Endothelial cell of umbilical vein (primary cell): ENCODE results near the gene INSRR. TPM values are rescaled to one million over a fixed set of nuclear protein-coding genes. Genes with fewer than 3 reads are reported as not detected.

Experiments used
- BruUV-seq: library from RNA; stranded (reverse); fragments of 400-500 nt; replicated peaks from 2 replicates; lab custom pipeline; 2021; lab: Mats Ljungman, UMichigan
- CTCF ChIA-PET: fragments of 300-600, 350-600 bp; sonication (Branson Sonifier 250); formaldehyde crosslinking; loops from one replicate; lab custom pipeline; 2021; ENCODE audit warnings: antibody characterized with exemption, inconsistent platforms; lab: Charles Lee
- POLR2A ChIA-PET: fragments of 300-600, 350-600 bp; sonication (Branson Sonifier 250); formaldehyde crosslinking; loops from one replicate; lab custom pipeline; 2021; ENCODE audit warnings: antibody characterized with exemption, inconsistent platforms; lab: Charles Lee
- DNase-seq: peaks from one replicate; pipeline ENCODE4 v3.0.0-alpha.2; 2011; ENCODE audit warnings: low read depth, low spot score
- FAIRE-seq: peaks from 2 replicates; lab custom pipeline; 2011; peaks lifted over from hg19 to GRCh38; lab: Jason Lieb, UNC
- H2AFZ ChIP-seq: 2 replicates; pipeline ENCODE4 v1.6.0; 2012; ENCODE audit warnings: low read depth, low read length, control low read depth, inconsistent platforms
- H3K27ac ChIP-seq: 2 replicates; pipeline ENCODE4 v1.5.1; 2011; ENCODE audit warnings: low read depth, mild to moderate bottlenecking, control low read depth, low read length, moderate library complexity; ENCODE audit not compliant: insufficient read depth
- H3K27me3 ChIP-seq, 2 experiments: 2 replicates each; pipeline versions ENCODE4 v1.6.0 to v1.6.1; 2011; ENCODE audit warnings: low read length in 2 of 2, mixed read lengths in 1 of 2; ENCODE audit not compliant: control insufficient read depth in 2 of 2, insufficient read depth in 2 of 2
- H3K36me3 ChIP-seq, 2 experiments: 2 replicates in 1 of 2; 3 replicates in 1 of 2; pipeline ENCODE4 v1.5.1; 2011; ENCODE audit warnings: low read length in 2 of 2, mild to moderate bottlenecking in 1 of 2, moderate library complexity in 1 of 2; ENCODE audit not compliant: control insufficient read depth in 2 of 2, insufficient read depth in 2 of 2; ENCODE audit errors: extremely low read depth in 1 of 2
- H3K4me1 ChIP-seq: 3 replicates; pipeline ENCODE4 v1.5.1; 2011; ENCODE audit warnings: mild to moderate bottlenecking, low read length; ENCODE audit not compliant: control insufficient read depth, insufficient read depth; ENCODE audit errors: extremely low read depth
- H3K4me2 ChIP-seq: 2 replicates; pipeline ENCODE4 v1.6.1; 2011; ENCODE audit warnings: low read length, control low read depth, mixed read lengths; ENCODE audit not compliant: insufficient read depth
- H3K4me3 ChIP-seq, 3 experiments: fragments of 200-600 bp in 1 of 3; sonication (generic), shearing (Covaris generic) in 1 of 3; replicated peaks in 1 of 3; 2 replicates each; pipeline ENCODE4 v1.5.1; 2011 to 2016; ENCODE audit warnings: control low read depth in 3 of 3, low read length in 3 of 3, mild to moderate bottlenecking in 2 of 3, inconsistent platforms in 1 of 3, low read depth in 1 of 3, moderate library complexity in 1 of 3; ENCODE audit not compliant: insufficient read depth in 1 of 3
- H3K79me2 ChIP-seq: 2 replicates; pipeline ENCODE4 v1.6.0; 2012; ENCODE audit warnings: low read length, inconsistent platforms; ENCODE audit not compliant: control insufficient read depth, insufficient read depth
- H3K9ac ChIP-seq: replicated peaks from 2 replicates; pipeline ENCODE3; 2011; ENCODE audit warnings: low read length, control low read depth; ENCODE audit not compliant: insufficient read depth; ENCODE audit errors: extremely low read depth
- H3K9me1 ChIP-seq: replicated peaks from 3 replicates; pipeline ENCODE4 v1.6.0; 2011; ENCODE audit warnings: mild to moderate bottlenecking, low read length; ENCODE audit not compliant: control insufficient read depth, insufficient read depth; ENCODE audit errors: extremely low read depth
- H3K9me3 ChIP-seq: replicated peaks from 2 replicates; pipeline ENCODE4 v1.5.1; 2012; ENCODE audit warnings: low read length, inconsistent platforms; ENCODE audit not compliant: control insufficient read depth, insufficient read depth
- H4K20me1 ChIP-seq: replicated peaks from 2 replicates; pipeline ENCODE3; 2011; ENCODE audit warnings: mild to moderate bottlenecking, low read length; ENCODE audit not compliant: control insufficient read depth, insufficient read depth; ENCODE audit errors: extremely low read depth
- CTCF ChIP-seq, 2 donors: IDR thresholded peaks; 1 replicate in 1 of 2; 2 replicates in 1 of 2; pipeline ENCODE4 v1.5.1; 2011; ENCODE audit warnings: low read length in 2 of 2, mild to moderate bottlenecking in 2 of 2, moderate library complexity in 2 of 2, control low read depth in 1 of 2, inconsistent platforms in 1 of 2, low read depth in 1 of 2; ENCODE audit not compliant: insufficient read depth in 1 of 2; ENCODE audit errors: extremely low read depth in 1 of 2
- EZH2 ChIP-seq: IDR thresholded peaks from 2 replicates; pipeline ENCODE4 v1.6.1; 2012; ENCODE audit warnings: borderline replicate concordance, low read depth, mild to moderate bottlenecking, moderate library complexity, low read length, inconsistent platforms; ENCODE audit not compliant: severe bottlenecking
- JUN ChIP-seq: IDR thresholded peaks from 2 replicates; pipeline ENCODE4 v1.6.1; 2011; ENCODE audit warnings: borderline replicate concordance, low read depth; ENCODE audit not compliant: insufficient read length, insufficient read depth
- dilution Hi-C: fragments of 300-500 bp; cut with MboI; formaldehyde crosslinking; loops from one replicate; pipeline ENCODE4 v1.15.0; 2019; ENCODE audit warnings: low sequenced_read_pairs; ENCODE audit not compliant: extremely low pct_ligation_motif_present
- intact Hi-C: fragments of 100-400 bp; cut with micrococcal nuclease; formaldehyde crosslinking; loops from one replicate; pipeline ENCODE4 v1.10.0; 2022
- polyA plus RNA-seq, 4 experiments: library from polyadenylated mRNA; depleted of rRNA in 3 of 4; stranded (reverse) in 3 of 4; unstranded in 1 of 4; fragments of >200 nt; gene quantifications; 2 replicates each; pipeline versions ENCODE4 v1.2.1 to v1.2.3, GENCODE V29; 2011 to 2012; ENCODE audit warnings: missing spikeins in 1 of 4
- total RNA-seq: library from RNA; stranded (reverse); gene quantifications from 2 replicates; pipeline ENCODE4 v1.2.3, GENCODE V29; 2021

INSRR gene
- total and polyA plus RNA-seq, 2 donors (not counting 3 experiments of a cell fraction or from before 2014, with no cell fraction given), result not detected

DNA sequence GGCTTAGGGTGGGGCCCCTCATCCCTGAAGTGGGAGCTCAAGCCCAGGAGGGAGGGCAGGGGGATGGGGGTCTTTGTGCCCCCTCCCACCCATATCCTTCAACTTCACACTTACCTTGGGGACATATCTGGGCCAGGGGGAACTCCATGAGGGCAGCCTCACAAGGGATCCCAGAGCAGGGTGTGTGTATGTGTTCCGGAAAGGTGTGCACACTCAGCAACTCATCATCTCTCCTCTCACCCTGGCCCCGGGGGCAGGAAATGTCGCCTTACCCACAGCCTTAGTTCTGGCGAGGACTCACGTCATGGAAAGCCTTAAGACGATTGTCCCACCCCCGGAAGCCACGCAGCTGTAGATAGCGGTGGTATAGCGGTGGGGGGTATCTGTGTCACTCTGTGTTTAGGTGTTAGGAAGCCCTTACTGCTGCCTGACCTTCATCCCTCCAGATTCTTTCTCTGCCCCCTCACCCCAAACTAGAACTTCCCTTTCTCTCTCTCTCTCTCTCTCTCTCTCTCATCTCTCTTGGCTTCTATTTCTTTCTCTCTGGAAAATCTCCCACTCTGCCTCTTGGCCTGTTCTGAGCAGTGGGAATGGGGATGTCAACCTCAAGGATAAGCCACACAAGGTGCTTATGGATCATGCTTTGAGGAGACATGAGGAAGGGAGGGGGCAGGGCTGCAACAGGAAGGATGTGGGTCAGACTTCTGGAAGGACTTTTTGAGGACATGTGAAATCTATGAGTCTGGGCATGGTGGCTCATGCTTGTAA, 42.2 kb downstream of the INSRR start, which contains the start of gene SH2D2A:
SH2D2A (minus strand) TSS at position 288 of the 768 bp plus-strand sequence; CDS start at position 148, 140 bp downstream.
- Histone ChIP-seq H3K27ac (no peak within 1 kb of the TSS), H2AFZ (peak within 1 kb of the TSS; percentile 16), H3K36me3 (no peaks in the 10 kb centered on the region), H3K9me1 (no peaks in the 10 kb centered on the region), H3K4me2 (peak within 1 kb of the TSS; percentile 3), H4K20me1 (no peaks in the 10 kb centered on the region), H3K79me2 (no peaks in the 10 kb centered on the region), H3K9ac (no peak within 1 kb of the TSS), H3K4me1 (peaks cover 33% of the 10 kb centered on the region), H3K4me3 (no peak within 1 kb of the TSS), H3K27me3 (peaks cover 3 to 6% of the 10 kb centered on the region in 2 experiments), H3K9me3 (no peaks in the 10 kb centered on the region)
- dilution Hi-C loops, result no loop called here
- CTCF ChIA-PET, result interaction anchor here (0.9 to 5.0 kb wide), 4 partner anchors 9 to 127 kb away, joined by 3 to 67 read pairs (median 4); partner anchors contain the start of genes INSRR and NTRK1
- DNase-seq (no peak), FAIRE-seq (peak; percentile 62)
- intact Hi-C loops, result no loop called here
- TF ChIP-seq CTCF (IDR thresholded peaks at IDR 0.05; ENCODE audit: extremely low read depth in 1 of 2, insufficient read depth in 1 of 2, low read depth in 1 of 2, low read length in 2 of 2), result no peak
- TF ChIP-seq EZH2, result no peak
- TF ChIP-seq JUN, result no peak
- POLR2A ChIA-PET, result no interaction called here
- BruUV-seq, result no TSS peak
